ENCODE results near the gene STK39. TPM values are rescaled to one million over a fixed set of nuclear protein-coding genes. Genes with fewer than 3 reads are reported as not detected.

The STK39 gene
- total RNA-seq, 2 experiments from 2014 or later, result 43.1 TPM

GRCh38 chr2:167954495-167954894 lies 292.9 kb downstream of the STK39 start:
- no peak overlapping the region for H3K4me3 Mint-ChIP-seq

DNA sequence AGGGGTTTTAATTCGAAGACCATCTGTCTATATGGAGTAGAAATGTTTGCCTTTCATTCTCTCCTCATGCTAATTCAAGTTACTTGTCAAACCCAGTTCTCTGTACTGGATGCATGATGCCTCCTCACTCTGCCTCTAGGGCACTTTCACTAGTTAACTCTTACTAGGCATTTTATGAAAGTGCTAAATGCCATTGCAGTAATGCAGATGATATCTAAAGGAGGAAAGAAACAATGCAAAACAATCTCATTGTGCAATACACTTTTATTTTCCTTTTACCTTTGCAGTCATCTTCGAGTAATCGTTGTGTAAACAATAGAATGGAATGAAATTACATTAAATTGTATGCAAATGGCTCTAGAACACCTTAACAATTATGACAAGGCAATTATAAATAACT lies 293.6 kb downstream of the STK39 start:
- Mint-ChIP-seq H3K27ac (no peak overlapping the region), H3K9me3 (peaks cover 6% of the 10 kb centered on the region), H3K4me1 (ENCODE audit: low read depth) (no peaks in the 10 kb centered on the region), H3K27me3 (ENCODE audit: low read depth) (no peaks in the 10 kb centered on the region), H3K4me3 (no peak overlapping the region), H3K36me3 (ENCODE audit: low read depth) (peaks cover 18% of the 10 kb centered on the region)
- DNase-seq, result no peak
- CTCF ChIA-PET, result no interaction called here
- intact Hi-C loops (cut with micrococcal nuclease), result no loop called here

More at GRCh38 chr2:167954495-167954894, 292.9 kb downstream of the STK39 start:
- Mint-ChIP-seq H3K9me3 (peaks cover 3% of the 10 kb centered on the region), H3K27ac (no peak overlapping the region), H3K27me3 (ENCODE audit: low read depth) (no peaks in the 10 kb centered on the region), H3K4me1 (ENCODE audit: low read depth) (no peaks in the 10 kb centered on the region), H3K36me3 (ENCODE audit: low read depth) (peaks cover 21% of the 10 kb centered on the region)
- DNase-seq, result no peak
- CTCF ChIA-PET, result interaction anchor here (0.6 kb wide), 1 partner anchor 21 kb away, joined by 4 read pairs; no protein-coding TSS in a partner anchor
- intact Hi-C loops (cut with micrococcal nuclease), result no loop called here

DNA sequence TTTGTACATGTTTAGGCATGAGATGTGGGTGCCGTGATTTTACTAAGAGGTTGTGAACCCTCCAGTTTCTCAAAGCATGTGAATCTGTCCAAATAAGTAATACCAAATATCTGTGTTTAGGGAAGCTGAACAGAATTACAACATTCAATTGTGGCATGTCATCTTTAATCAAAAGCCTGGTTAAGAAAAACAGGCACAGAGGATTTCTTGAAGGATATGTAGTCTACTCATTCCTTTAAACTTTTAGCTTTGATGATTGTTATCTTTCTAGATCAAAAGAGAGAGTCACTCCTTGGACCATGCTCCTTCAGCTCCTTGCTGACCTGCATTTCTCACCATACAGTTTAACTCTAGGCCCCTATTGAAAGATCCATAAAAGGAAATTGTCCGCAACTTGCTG lies 296.8 kb downstream of the STK39 start:
- no peak overlapping the region for H3K4me3 Mint-ChIP-seq
- no peak for DNase-seq
- H3K27ac Mint-ChIP-seq, result no peak overlapping the region
- CTCF ChIA-PET, result no interaction called here
- H3K9me3 Mint-ChIP-seq, result peaks cover 12% of the 10 kb centered on the region
- H3K36me3 Mint-ChIP-seq (ENCODE audit: low read depth), result peaks cover 4% of the 10 kb centered on the region
- intact Hi-C loops (cut with micrococcal nuclease), result no loop called here
- no peaks in the 10 kb centered on the region for H3K4me1 Mint-ChIP-seq (ENCODE audit: low read depth)
- H3K27me3 Mint-ChIP-seq (ENCODE audit: low read depth), result no peaks in the 10 kb centered on the region

- Mint-ChIP-seq H3K36me3 (ENCODE audit: low read depth) (no peaks in the 10 kb centered on the region), H3K4me3 (no peak overlapping the region), H3K27ac (no peak overlapping the region), H3K27me3 (ENCODE audit: low read depth) (peaks cover 5% of the 10 kb centered on the region), H3K9me3 (peaks cover 12% of the 10 kb centered on the region), H3K4me1 (ENCODE audit: low read depth) (no peaks in the 10 kb centered on the region)
- intact Hi-C loops (cut with micrococcal nuclease), result no loop called here
- CTCF ChIA-PET, result no interaction called here
- DNase-seq, result no peak
Observed at GRCh38 chr2:167946441-167946841, 301.0 kb downstream of the STK39 start.

GRCh38 chr2:167945660-167946368 lies 301.6 kb downstream of the STK39 start:
- no peaks in the 10 kb centered on the region for H3K4me1 Mint-ChIP-seq (ENCODE audit: low read depth)
- CTCF ChIA-PET, result no interaction called here
- H3K9me3 Mint-ChIP-seq, result peaks cover 12% of the 10 kb centered on the region
- intact Hi-C loops (cut with micrococcal nuclease), result no loop called here
- H3K27me3 Mint-ChIP-seq (ENCODE audit: low read depth), result peaks cover 7% of the 10 kb centered on the region
- H3K4me3 Mint-ChIP-seq, result no peak overlapping the region
- no peak overlapping the region for H3K27ac Mint-ChIP-seq
- no peak for DNase-seq
- H3K36me3 Mint-ChIP-seq (ENCODE audit: low read depth), result no peaks in the 10 kb centered on the region

DNA sequence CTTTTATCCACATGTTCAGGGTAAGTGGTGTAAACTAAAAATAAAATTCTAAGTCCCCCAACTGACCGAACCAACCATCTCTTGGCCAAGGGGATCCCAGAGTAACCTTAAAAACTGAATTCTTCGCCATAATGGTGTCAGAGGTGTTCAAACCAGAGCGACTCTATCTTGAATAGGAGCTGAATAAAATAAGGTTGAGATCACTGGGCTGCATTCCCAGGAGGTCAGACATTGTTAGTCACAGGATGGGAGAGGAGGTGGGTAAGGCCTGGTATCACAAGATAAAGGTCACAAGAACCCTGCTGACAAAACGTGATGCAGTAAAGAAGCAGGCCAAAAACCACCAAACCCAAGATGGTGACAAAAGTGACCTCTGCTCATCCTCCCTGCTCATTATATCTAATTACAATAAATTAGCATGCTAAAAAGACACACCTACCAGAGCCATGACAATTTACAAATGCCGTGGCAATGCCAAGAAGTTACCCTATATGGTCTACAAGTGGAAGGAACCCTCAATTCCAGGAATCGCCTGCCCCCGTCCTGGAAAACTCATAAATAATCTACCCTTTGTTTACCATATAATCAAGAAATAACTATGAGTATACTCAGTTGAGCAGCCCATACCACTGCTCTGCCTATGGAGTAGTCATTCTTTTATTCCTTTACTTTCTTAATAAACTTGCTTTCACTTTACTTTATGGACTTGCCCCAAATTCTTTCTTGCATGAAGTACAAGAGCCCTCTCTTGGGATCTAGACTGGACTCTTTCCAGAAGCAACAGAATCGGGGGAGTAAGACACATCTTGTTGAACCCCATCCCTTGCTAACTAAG lies 302.4 kb downstream of the STK39 start:
- no peak for DNase-seq
- Mint-ChIP-seq H3K27ac (no peak overlapping the region), H3K9me3 (peaks cover 12% of the 10 kb centered on the region), H3K4me1 (ENCODE audit: low read depth) (no peaks in the 10 kb centered on the region), H3K36me3 (ENCODE audit: low read depth) (no peaks in the 10 kb centered on the region), H3K4me3 (no peak overlapping the region), H3K27me3 (ENCODE audit: low read depth) (peaks cover 11% of the 10 kb centered on the region)
- CTCF ChIA-PET, result no interaction called here
- intact Hi-C loops (cut with micrococcal nuclease), result no loop called here

GRCh38 chr2:167943897-167944296 lies 303.5 kb downstream of the STK39 start:
- CTCF ChIA-PET, result no interaction called here

GRCh38 chr2:167943368-167943767 lies 304.0 kb downstream of the STK39 start:
- H3K36me3 Mint-ChIP-seq (ENCODE audit: low read depth), result no peaks in the 10 kb centered on the region
- no peak overlapping the region for H3K27ac Mint-ChIP-seq
- intact Hi-C loops (cut with micrococcal nuclease), result no loop called here
- H3K4me1 Mint-ChIP-seq (ENCODE audit: low read depth), result no peaks in the 10 kb centered on the region
- CTCF ChIA-PET, result interaction anchor here (1.7 kb wide), 1 partner anchor 176 kb away, joined by 3 read pairs; no protein-coding TSS in a partner anchor
- peaks cover 11% of the 10 kb centered on the region for H3K27me3 Mint-ChIP-seq (ENCODE audit: low read depth)
- no peak for DNase-seq
- no peak overlapping the region for H3K4me3 Mint-ChIP-seq
- peaks cover 3% of the 10 kb centered on the region for H3K9me3 Mint-ChIP-seq

More at GRCh38 chr2:167943897-167944296, 303.5 kb downstream of the STK39 start:
- no peaks in the 10 kb centered on the region for H3K36me3 Mint-ChIP-seq (ENCODE audit: low read depth)
- H3K9me3 Mint-ChIP-seq, result peaks cover 7% of the 10 kb centered on the region
- DNase-seq, result no peak
- no peaks in the 10 kb centered on the region for H3K4me1 Mint-ChIP-seq (ENCODE audit: low read depth)
- peaks cover 11% of the 10 kb centered on the region for H3K27me3 Mint-ChIP-seq (ENCODE audit: low read depth)
- intact Hi-C loops (cut with micrococcal nuclease), result no loop called here
- no peak overlapping the region for H3K4me3 Mint-ChIP-seq
- H3K27ac Mint-ChIP-seq, result no peak overlapping the region

- Mint-ChIP-seq H3K4me1 (ENCODE audit: low read depth) (no peaks in the 10 kb centered on the region), H3K4me3 (no peak overlapping the region), H3K36me3 (ENCODE audit: low read depth) (no peaks in the 10 kb centered on the region), H3K27me3 (ENCODE audit: low read depth) (peaks cover 11% of the 10 kb centered on the region), H3K9me3 (no peaks in the 10 kb centered on the region), H3K27ac (no peak overlapping the region)
- intact Hi-C loops (cut with micrococcal nuclease), result no loop called here
- no peak for DNase-seq
- CTCF ChIA-PET, result interaction anchor here (0.8 to 1.7 kb wide), 2 partner anchors 29 to 176 kb away, joined by 3 read pairs; no protein-coding TSS in a partner anchor
Observed at GRCh38 chr2:167942366-167943081, 304.9 kb downstream of the STK39 start.

GRCh38 chr2:167941604-167942003 lies 305.8 kb downstream of the STK39 start:
- Mint-ChIP-seq H3K4me3 (no peak overlapping the region), H3K9me3 (no peaks in the 10 kb centered on the region), H3K36me3 (ENCODE audit: low read depth) (no peaks in the 10 kb centered on the region), H3K27ac (no peak overlapping the region), H3K4me1 (ENCODE audit: low read depth) (no peaks in the 10 kb centered on the region), H3K27me3 (ENCODE audit: low read depth) (peaks cover 11% of the 10 kb centered on the region)
- CTCF ChIA-PET, result interaction anchor here (0.8 to 1.7 kb wide), 2 partner anchors 28 to 177 kb away, joined by 3 read pairs; no protein-coding TSS in a partner anchor
- intact Hi-C loops (cut with micrococcal nuclease), result no loop called here
- no peak for DNase-seq

GRCh38 chr2:167940734-167941507 lies 306.5 kb downstream of the STK39 start:
- H3K27me3 Mint-ChIP-seq (ENCODE audit: low read depth), result peaks cover 11% of the 10 kb centered on the region
- CTCF ChIA-PET, result no interaction called here
- no peaks in the 10 kb centered on the region for H3K9me3 Mint-ChIP-seq
- H3K36me3 Mint-ChIP-seq (ENCODE audit: low read depth), result no peaks in the 10 kb centered on the region
- H3K4me1 Mint-ChIP-seq (ENCODE audit: low read depth), result no peaks in the 10 kb centered on the region
- intact Hi-C loops (cut with micrococcal nuclease), result no loop called here
- H3K27ac Mint-ChIP-seq, result no peak overlapping the region
- H3K4me3 Mint-ChIP-seq, result no peak overlapping the region
- DNase-seq, result no peak

DNA sequence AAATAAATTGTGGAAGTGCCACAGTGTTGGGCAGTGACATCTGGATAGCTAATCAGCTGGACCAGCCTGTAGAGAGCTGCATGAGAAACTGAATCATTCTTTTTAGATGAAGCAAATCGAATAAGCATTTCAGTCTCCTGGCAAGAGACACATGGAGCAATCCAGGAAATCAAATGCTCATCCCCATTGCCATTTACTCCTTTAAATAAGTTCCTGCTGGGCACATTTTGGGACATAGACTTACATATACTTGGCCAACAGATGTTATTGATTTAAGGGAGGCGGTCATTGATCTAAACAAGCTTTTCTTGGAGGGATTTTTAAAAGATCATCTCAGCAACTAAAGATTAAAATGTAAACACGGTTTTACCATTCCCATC lies 307.1 kb downstream of the STK39 start:
- Mint-ChIP-seq H3K27me3 (ENCODE audit: low read depth) (peaks cover 12% of the 10 kb centered on the region), H3K4me3 (no peak overlapping the region), H3K4me1 (ENCODE audit: low read depth) (no peaks in the 10 kb centered on the region), H3K36me3 (ENCODE audit: low read depth) (no peaks in the 10 kb centered on the region), H3K9me3 (no peaks in the 10 kb centered on the region), H3K27ac (no peak overlapping the region)
- intact Hi-C loops (cut with micrococcal nuclease), result no loop called here
- DNase-seq, result no peak
- CTCF ChIA-PET, result interaction anchor here (1.0 kb wide), 1 partner anchor 179 kb away, joined by 3 read pairs; no protein-coding TSS in a partner anchor

Measured in activated naive CD4-positive, alpha-beta T cell treated with anti-CD3 and anti-CD28 coated beads for 36 hours (primary cell).